HG02759 (cell line): ENCODE measurements around the gene SPRR2E.
"Not testable (repeated sequence)": the region's sequence is repeated elsewhere in the genome, so short reads cannot be mapped to it uniquely, and the experiment has no call there.

Experiments
- ATAC-seq: cut with Tn5 transposase; IDR thresholded peaks from one replicate; pipeline ENCODE4 v1.9.1; 2021; ENCODE audit warnings: mild to moderate bottlenecking, moderate library complexity; ENCODE audit not compliant: unreplicated experiment

Gene SPRR2E

DNA sequence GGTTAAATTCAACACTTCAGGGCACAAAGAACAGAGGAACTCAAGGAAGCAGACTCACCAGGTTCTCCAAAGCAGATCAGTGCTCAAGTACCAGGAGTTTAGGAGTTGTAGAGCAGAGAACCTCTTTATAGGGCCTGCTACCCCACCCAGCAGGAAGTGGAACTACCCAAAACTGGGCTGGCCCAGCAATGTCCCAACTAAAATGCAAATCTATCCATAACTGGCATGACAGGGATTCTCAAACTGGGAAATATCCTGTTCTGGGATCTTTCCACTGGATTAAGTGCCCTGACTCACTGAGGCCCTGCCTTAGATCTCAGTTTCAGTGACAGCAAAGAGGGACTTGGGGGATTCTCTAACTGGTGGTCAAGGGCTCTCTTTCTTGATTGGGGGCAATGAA is at the start of gene SPRR2E:
Gene SPRR2E, minus strand, starts transcription at position 101 of the 400 bp plus-strand sequence. CDS start 775 bp downstream, outside the sequence.
- ATAC-seq = no peak

DNA sequence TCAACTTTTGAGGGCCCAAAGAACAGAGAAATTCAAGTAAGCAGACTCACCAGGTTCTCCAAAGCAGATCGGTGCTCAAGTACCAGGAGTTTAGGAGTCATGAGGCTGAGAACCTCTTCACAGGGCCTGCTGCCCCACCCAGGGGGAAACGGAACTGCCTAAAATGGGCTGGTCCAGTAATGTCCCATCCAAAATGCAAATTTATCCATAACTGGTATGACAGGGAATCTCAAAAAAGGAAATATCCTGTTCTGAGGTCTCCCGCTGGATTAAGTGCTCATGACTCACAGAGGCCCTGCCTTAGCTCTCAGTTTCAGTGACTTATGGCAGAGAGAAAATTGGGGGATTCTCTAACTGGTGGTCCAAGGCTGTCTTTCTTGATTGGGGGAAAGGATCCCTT is 47.1 kb upstream of the SPRR2E start:
- no peak for ATAC-seq

DNA sequence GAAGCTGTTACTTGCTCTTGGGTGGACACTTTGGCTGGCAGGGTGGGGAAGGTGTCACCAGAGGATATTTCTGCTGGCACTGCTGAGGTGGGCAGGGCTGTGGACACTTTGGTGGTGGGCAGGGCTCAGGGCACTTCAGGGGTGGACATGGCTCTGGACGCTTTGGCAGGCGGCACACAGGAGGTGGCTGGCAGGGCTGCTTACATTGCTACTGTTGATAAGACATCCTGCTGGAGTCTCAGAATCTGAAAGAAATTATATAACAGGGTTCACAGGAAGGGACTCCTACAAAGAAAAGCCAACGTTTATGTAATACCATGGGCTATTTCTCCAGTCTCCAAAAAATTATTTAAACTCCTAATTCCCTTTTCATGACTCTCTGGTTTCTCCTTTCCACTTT is 46.2 kb upstream of the SPRR2E start:
- no peak for ATAC-seq

DNA sequence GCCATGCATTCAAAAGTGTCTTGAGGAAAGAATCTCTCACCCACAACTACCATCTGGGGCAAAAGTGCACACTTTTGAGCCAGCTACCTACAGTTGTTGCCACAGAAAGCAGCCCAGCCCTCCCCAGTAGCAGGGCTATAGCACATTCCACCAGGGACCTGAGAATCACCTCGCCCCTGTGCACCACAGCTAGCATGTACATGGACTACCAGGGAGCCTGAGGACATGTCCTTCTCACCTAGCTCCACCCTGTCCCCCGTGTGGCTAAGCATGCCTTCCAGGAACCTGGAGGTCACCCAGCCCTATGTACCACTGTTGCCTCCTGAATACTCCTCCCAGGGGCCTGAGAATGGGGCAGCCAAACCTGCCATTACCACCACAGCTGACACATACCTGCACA is 39.4 kb upstream of the SPRR2E start:
- ATAC-seq = no peak

DNA sequence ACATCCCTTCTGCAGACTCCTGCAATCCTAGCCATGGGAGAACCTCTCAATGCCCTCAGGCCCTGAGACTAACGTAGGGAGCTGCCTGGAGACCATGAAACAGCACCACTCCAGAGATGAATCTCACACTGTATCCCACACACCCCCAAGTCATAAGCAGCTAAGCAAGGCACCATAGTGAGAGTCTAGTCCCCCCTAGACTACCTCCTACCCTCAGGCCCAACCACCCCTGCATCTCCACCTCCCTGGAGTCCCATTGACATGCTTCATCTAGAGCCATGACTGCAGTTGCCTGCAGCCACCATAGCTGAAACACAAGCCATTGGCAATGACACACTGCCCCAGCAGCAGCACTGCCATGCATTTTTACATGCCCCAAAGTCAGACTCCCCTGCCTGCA is 38.9 kb upstream of the SPRR2E start:
- ATAC-seq = no peak

DNA sequence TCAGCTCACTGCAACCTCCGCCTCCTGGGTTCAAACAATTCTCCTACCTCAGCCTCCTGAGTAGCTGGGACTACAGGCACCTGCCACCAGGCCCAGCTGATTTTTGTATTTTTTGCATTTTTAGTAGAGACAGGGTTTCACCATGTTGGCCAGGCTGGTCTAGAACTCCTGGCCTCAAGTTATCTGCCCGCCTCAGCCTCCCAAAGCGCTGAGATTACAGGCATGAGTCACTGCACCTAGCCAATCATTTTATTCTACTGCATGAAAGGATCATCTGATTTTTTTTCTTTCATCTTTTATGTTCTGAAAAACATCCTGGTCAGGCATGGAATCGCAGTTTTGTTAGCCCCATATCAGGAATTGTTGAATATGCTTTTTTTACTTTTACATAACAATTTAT is 34.4 kb upstream of the SPRR2E start:
- not testable (repeated sequence) for ATAC-seq

DNA sequence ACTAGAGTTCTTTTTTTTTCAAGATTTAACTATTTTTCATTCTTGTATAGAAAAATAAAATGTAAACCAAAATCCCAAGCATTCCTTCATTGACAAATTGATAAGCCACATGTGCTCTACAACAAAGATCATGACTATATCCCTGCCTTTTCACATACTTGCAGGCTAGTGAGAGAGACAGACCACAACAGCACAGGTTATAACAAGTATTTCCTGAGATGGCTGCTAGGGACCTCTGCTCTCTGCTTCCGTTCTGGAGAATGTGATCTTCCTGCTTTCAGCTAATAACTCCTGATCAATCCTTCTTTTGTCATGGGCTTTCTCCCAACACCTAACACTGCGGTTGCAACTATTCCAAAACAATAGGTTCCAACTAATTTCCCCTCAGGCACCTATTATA is 33.0 kb upstream of the SPRR2E start:
- ATAC-seq = no peak

DNA sequence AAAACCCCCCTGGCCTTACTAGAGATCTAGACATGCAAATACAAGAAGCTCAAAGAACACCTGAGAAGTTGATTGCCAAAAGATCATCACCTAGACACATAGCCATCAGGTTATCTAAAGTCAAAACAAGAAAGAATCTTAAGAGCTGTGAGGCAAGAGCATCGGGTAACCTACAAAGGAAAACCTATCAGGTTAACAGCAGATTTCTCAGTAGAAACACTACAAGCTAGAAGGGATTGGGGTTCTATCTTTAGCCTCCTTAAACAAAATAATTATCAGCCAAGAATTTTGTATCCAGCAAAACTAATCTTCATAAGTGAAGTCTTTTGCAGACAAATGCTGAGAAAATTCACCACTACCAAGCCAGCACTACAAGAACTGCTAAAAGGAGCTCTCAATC is 31.2 kb upstream of the SPRR2E start:
- no peak for ATAC-seq

DNA sequence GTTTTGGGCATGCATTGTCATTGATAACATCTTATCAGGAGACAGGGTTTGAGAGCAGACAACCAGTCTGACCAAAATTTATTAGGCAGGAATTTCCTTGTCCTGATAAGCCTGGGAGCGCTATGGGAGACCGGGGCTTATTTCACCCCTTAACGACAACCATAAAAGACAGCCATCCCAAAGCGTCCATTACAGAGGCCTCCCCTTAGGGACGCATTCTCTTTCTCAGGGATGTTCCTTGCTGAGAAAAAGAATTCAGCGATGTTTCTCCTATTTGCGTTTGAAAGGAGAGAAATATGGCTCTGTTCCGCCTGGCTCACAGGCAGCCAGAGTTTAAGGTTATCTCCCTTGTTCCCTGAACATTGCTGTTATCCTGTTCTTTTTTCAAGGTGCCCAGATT is 29.5 kb upstream of the SPRR2E start:
- ATAC-seq = not testable (repeated sequence)

DNA sequence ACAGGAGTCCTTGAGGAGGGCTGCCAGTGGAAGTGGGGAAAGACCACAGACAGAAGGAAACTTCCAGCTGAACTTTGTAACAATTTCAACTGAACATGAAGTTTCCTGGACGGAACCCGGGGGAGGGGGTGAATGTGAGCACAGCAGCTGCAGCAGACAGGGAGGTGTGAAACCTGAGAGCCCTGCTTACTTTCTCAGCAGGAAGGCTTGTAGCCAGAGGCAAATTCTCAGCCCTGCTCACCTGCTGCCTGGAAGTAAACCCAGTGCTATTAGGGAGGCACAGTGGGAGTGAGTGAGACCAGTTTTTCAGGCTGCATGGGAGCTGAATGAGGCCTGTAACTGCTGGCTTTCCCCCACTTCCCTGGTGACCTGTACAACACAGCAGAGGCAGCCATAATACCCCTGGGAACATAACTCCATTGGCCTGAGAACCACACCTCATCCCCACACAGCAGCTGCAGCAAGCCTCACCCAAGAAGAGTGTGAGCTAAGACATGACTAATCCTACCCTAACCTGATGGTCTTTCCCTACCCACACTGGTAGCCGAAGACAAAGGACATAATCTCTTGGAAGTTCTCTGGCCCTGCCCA is 28.6 kb upstream of the SPRR2E start:
- ATAC-seq = no peak

DNA sequence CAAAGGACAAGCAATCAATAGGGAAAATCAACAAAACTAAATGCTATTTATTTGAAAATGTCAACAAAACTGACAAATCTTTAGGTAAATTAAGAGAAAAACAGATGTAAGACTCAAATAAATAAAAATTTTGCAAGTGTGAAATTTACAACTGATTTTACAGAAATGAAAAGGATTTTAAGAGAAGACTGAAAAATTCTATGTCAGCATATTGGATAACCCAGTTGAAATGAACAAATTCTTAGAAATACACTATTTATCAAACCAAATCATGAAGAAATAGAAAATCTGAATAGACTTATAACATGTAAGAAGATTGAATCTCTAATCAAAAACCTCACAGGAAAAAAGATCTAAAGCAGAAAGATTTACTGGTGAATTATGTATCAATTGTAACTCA is 26.6 kb upstream of the SPRR2E start:
- no peak for ATAC-seq

DNA sequence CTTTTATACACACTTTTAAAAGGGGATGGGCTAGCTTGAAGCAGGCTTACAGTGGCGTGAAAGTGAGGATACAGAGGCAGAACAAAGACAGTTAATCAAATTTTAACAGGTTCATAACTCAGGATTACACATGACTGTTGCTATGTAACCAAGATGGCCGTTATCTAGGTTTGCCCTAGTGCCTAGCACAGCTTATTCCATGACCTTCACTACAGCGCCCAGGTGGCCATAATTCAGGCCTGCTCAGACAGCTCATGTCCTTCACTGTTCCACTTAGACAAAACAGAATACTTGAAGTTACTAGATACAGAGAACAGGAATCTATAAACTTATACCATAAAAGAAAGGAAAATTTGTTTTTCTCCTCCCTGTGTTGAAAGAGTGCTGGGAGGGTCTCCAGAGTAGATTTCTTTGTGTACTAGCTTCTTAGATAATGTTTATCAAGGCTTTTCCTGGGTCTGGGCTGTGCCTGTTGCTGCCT is 25.2 kb upstream of the SPRR2E start:
- no peak for ATAC-seq

DNA sequence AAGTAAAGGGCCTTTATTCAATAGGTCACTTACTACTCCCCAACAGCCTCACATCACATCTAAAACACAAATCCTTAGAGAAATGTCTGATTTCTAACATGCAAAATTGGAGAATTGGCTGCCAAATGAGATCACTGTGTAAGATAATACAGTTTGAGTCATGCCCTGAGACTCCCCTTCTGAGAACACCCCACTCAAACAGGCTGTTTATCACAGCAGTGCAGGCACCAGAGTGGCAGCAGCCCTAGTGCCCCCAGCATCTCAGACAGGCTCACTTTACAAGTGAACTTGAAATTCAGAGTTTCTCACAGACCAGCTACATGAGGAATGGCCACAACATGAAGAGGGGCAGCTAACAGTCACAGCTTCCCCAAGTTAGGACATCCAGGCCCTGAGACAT is 20.9 kb upstream of the SPRR2E start:
- ATAC-seq = not testable (repeated sequence)

DNA sequence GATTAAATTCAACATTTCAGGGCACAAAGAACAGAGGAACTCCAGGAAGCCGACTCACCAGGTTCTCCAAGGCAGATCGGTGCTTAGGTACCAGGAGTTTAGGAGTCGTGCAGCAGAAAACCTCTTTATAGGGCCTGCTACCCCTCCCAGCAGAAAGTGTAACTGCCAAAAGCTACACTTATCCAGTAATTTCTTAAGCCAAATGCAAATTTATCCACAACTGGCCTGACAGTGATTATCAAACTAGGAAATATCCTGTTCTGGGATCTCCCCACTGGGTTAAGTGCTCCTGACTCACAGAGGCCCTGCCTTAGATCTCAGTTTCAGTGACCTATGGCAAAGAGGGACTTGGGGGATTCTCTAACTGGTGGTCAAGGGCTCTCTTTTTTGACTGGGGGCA is 19.1 kb upstream of the SPRR2E start, which contains the start of gene SPRR2F:
Gene SPRR2F, minus strand, starts transcription at position 101 of the 400 bp plus-strand sequence. CDS start 783 bp downstream, outside the sequence.
- no peak for ATAC-seq

DNA sequence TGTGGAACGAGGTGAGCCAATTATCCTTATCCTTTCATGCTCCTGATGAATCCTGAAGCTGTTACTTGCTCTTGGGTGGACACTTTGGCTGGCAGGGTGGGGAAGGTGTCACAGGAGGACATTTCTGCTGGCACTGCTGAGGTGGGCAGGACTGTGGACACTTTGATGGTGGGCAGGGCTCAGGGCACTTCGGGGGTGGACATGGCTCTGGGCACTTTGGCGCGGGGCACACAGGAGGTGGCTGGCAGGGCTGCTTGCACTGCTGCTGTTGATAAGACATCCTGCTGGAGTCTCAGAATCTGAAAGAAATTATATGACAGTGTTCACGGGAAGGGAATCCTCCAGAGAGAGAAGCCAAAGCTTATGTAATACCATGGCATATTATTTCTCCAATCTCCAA is 18.1 kb upstream of the SPRR2E start:
- not testable (repeated sequence) for ATAC-seq

DNA sequence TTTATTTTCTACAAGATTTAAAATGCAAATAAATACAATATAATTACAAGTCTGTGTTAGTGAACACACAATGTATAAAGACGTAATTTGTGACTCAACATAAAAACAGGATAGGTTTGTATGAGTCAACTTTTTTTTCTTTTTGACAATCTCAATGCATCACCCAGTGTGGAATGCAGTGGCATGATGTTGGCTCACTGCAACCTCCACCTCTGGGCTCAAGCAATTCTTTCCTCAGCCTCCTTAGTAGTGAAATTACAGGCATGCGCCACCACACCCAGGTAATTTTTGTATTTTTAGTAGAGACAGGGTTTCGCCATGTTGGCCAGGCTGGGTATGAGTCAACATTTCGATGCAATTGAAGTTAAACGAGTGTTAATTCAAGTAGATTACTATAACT is 5.9 kb upstream of the SPRR2E start:
- ATAC-seq = no peak

DNA sequence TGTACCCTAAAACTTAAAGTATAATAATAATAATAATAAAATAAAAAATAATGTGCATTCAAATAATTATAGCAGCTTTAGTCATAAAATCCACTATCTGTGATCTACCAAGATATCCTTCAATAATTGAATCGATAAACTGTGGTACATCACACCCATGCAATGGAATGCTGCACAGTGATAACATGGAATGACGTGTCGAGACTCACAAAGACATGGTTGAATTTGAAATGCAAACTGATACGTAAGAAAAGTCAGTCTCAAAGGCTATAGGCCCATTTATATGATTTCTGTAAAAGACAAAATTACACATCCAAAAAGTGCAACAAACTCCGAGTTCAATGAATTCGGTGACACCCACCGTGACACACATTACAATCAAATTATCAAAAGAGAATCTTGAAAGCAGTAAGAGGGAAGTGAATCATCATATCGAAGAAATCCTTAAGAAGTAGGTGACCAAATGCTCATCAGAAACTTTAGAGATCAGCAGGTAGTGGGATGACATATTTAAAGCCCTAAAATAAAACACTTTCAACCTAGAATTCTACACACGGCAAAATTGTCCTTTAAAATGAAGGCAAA is 5.2 kb upstream of the SPRR2E start:
- no peak for ATAC-seq

DNA sequence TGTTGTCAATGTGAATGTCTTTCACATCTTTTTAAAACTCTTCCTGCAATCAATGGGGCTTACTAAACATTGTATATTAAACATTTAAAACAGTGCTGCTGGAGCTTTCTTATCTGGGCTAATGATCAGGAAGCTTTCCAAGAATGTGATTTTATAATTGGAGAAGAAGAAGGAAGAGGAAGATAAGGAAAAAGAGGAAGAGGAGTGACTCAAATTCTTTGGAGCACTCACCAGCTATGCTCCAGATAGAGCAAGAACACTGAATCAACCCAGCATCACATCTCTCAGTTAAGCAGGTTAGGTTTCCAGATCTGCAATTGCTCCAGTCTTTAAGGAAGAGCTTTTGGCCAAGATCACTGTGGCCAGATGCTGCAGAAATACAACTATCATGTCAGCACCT is 1.4 kb upstream of the SPRR2E start:
- no peak for ATAC-seq

DNA sequence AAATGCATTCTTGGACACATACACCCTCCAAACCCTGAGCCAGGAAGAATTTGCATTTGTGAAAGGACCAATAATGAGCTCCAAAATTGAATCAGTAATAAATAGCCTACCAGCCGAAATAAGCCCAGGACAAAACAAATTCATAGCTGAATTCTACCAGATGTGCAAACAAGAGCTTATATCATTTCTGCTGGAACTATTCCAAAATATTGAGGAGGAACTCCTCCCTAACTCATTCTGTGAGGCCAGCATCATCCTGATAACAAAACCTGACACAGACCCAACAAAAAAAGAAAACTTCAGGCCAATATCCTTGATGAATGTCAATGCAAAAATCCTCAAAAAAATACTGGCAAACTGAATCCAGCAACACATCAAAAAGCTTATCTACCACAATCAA is 6.7 kb downstream of the SPRR2E start:
- ATAC-seq = no peak

DNA sequence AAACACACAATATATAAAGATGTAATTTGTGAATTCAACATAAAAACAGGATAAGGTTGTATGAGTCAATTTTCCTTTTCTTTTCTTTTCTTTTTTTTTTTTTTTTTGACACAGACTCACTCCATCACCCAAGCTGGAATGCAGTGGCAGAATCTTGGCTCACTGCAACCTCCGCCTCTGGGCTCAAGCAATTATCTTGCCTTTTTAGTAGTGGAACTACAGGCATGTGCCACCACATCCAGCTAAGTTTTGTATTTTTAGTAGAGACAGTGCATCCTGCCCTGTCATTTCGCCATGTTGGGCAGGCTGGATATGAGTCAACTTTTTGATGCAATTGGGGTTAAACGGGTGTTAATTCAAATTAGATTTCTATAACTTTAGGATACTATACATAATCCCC is 12.6 kb downstream of the SPRR2E start:
- no peak for ATAC-seq

DNA sequence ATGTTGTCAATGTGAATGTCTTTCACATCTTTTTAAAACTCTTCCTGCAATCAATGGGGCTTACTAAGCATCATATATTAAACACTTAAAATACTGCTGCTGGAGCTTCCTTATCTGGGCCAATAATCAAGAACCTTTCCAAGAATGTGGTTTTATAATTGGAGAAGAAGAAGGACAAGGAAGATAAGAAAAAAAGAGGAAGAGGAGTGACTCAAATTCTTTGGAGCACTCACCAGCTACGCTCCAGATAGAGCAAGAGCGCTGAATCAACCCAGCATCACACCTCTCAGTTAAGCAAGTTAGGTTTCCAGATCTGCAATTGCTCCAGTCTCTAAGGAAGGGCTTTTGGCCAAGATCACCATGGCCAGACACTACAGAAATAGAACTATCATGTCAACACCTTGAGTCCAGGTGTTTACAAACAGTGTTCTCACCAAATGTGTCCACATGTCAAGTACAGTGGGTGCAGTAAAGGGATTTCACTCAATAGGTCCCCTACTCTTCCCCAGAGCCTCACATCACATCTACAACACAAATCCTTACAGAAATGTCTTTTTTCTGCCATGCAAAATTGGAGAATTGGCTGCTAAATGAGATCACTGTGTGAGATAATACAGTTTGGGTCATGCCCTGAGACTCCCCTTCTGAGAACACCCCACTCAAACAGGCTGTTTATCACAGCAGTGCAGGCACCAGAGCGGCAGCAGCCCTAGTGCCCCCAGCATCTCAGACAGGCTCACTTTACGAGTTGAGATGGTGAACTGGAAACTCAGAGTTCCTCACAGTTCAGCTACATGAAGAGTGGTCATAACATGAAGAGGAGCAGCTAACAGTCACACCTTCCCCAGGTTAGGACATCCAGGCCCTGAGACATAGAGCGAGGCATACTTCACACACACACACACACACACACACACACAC is 21.3 kb downstream of the SPRR2E start:
- no peak for ATAC-seq

DNA sequence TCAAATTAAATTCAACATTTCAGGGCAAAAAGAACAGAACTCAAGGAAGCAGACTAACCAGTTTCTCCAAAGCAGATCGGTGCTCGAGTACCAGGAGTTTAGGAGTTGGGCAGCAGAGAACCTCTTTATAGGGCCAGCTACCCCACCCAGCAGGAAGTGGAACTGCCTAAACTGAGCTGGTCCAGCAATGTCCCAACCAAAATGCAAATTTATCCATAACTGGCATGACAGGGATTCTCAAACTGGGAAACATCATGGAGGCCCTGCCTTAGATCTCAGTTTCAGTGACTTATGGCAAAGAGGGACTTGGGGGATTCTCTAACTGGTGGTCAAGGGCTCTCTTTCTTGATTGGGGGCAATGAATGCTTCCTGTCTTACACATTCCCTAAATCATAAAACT is 22.8 kb downstream of the SPRR2E start, which contains the start of gene SPRR2B:
Gene SPRR2B, minus strand, starts transcription at position 101 of the 400 bp plus-strand sequence. CDS start 772 bp downstream, outside the sequence.
- no peak for ATAC-seq
